Measurements from ENCODE around the gene ILRUN. TPM values are rescaled to one million over a fixed set of nuclear protein-coding genes. Genes with fewer than 3 reads are reported as not detected.

The ILRUN gene
- total RNA-seq, 1 donor from 2014 or later, result 16.7 TPM

Small RNAs within 50 kb of the gene (small RNA-seq; reads per million reads assigned to genes)
- gene RN7SL200P (ENCODE audit: low replicate concordance), result not detected

Other genes starting within 250 kb of the ILRUN start
- 2.7 TPM for gene PACSIN1, start 230.7 kb downstream of the ILRUN start, total RNA-seq
- gene SPDEF, start 140.4 kb downstream of the ILRUN start, total RNA-seq, result not detected
- 22.4 TPM for gene SNRPC, start 60.7 kb upstream of the ILRUN start, total RNA-seq
- 6.1 TPM for gene BLTP3A, start 95.3 kb upstream of the ILRUN start, total RNA-seq
- gene TAF11, start 191.3 kb upstream of the ILRUN start, total RNA-seq, result 25.1 TPM
- gene ANKS1A, start 192.5 kb upstream of the ILRUN start, total RNA-seq, result 14.5 TPM